ENCODE data around the gene ISM1.
A peak's percentile ranks its signal among the peaks of the same experiment; 100 is the strongest.

Gene ISM1

GRCh38 chr20:13220904-13221297 is at the start of gene ISM1:
ISM1 (plus strand) TSS chr20:13221274; CDS start chr20:13221777, 503 bp downstream.
- DNase-seq: peak; percentile 45

- no peak for DNase-seq
Measured at GRCh38 chr20:13173201-13173600, 47.9 kb upstream of the ISM1 start.

- DNase-seq: no peak
Measured at GRCh38 chr20:13174402-13174801, 46.7 kb upstream of the ISM1 start.

GRCh38 chr20:13180986-13181889 is 39.8 kb upstream of the ISM1 start:
- DNase-seq: no peak

- no peak for DNase-seq
Measured at GRCh38 chr20:13183005-13183404, 38.1 kb upstream of the ISM1 start.

GRCh38 chr20:13186043-13186774 is 34.9 kb upstream of the ISM1 start:
- DNase-seq: no peak

GRCh38 chr20:13187899-13188298 is 33.2 kb upstream of the ISM1 start:
- no peak for DNase-seq

GRCh38 chr20:13199279-13199678 is 21.8 kb upstream of the ISM1 start:
- DNase-seq: no peak

- DNase-seq: no peak
Measured at GRCh38 chr20:13200767-13201500, 20.1 kb upstream of the ISM1 start.

GRCh38 chr20:13202565-13202964 is 18.5 kb upstream of the ISM1 start:
- no peak for DNase-seq

- no peak for DNase-seq
Measured at GRCh38 chr20:13205425-13205824, 15.6 kb upstream of the ISM1 start.

- no peak for DNase-seq
Measured at GRCh38 chr20:13205848-13206434, 15.1 kb upstream of the ISM1 start.

- no peak for DNase-seq
Measured at GRCh38 chr20:13207016-13207415, 14.1 kb upstream of the ISM1 start.

- DNase-seq: no peak
Measured at GRCh38 chr20:13211956-13212618, 9.0 kb upstream of the ISM1 start.

GRCh38 chr20:13212750-13213149 is 8.3 kb upstream of the ISM1 start:
- DNase-seq: no peak

- DNase-seq: no peak
Measured at GRCh38 chr20:13213335-13213734, 7.7 kb upstream of the ISM1 start.

- DNase-seq: no peak
Measured at GRCh38 chr20:13216533-13216932, 4.5 kb upstream of the ISM1 start.

- DNase-seq: no peak
Measured at GRCh38 chr20:13219327-13220193, 1.5 kb upstream of the ISM1 start.

GRCh38 chr20:13220194-13220903 is 725 bp upstream of the ISM1 start:
- peak; percentile 21 for DNase-seq

GRCh38 chr20:13221313-13221672 is 219 bp downstream of the ISM1 start:
- no peak for DNase-seq

All from activated naive CD4-positive, alpha-beta T cell treated with Interleukin-2 at 50 U/mL for 16 hours (primary cell).